HUES6 (cell line): Measurements from ENCODE around the gene TDRD9.

ENCODE experiments used
- H3K27ac ChIP-seq: 2 replicates; pipeline ENCODE4 v1.7.0; 2013; ENCODE audit warnings: low read depth, mild to moderate bottlenecking, low read length, inconsistent platforms
- H3K27me3 ChIP-seq: 2 replicates; pipeline ENCODE4 v1.6.1; 2013; ENCODE audit warnings: low read length; ENCODE audit not compliant: control insufficient read depth, insufficient read depth
- H3K36me3 ChIP-seq: 2 replicates; pipeline ENCODE4 v1.6.1; 2013; ENCODE audit warnings: low read length; ENCODE audit not compliant: control insufficient read depth, insufficient read depth
- H3K4me1 ChIP-seq: 2 replicates; pipeline ENCODE4 v1.6.1; 2013; ENCODE audit warnings: low read length; ENCODE audit not compliant: control insufficient read depth, insufficient read depth
- H3K4me3 ChIP-seq: 2 replicates; pipeline ENCODE4 v1.5.1; 2013; ENCODE audit warnings: low read depth, low read length
- H3K9ac ChIP-seq: one replicate; pipeline ENCODE4 v1.6.1; 2013; ENCODE audit warnings: mild to moderate bottlenecking, low read length
- H3K9me3 ChIP-seq: 2 replicates; pipeline ENCODE4 v1.6.1; 2013; ENCODE audit warnings: low read depth, low read length; ENCODE audit not compliant: control insufficient read depth, insufficient read depth

Gene TDRD9

DNA sequence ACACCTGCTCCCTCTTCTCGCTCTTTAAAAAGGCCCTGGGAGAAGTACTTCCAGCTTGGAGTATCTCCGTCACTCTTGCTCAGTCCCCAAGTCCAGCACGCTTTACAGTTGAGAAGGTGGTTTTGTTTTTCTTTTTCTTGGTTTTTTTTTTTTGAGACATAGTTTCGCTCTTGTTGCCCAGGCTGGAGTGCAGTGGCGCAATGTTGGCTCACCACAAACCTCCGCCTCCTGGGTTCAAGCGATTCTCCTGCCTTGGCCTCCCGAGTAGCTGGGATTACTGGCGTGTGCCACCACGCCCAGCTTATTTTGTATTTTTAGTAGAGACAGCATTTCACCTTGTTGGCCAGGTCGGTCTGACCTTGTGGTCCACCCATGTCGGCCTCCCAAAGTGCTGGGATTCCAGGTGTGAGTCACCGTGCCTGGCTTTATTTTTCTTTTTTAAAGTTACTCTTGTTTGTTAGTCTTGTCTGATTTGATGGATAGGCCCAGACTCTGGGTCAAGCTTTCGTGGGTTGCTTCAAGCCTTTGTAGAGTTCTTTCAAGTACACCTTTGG is 1.9 kb downstream of the TDRD9 start:
- Histone ChIP-seq H3K9me3 (no peaks in the 10 kb centered on the region), H3K27me3 (no peaks in the 10 kb centered on the region), H3K4me1 (no peaks in the 10 kb centered on the region), H3K36me3 (no peaks in the 10 kb centered on the region), H3K4me3 (no peak overlapping the region), H3K27ac (no peak overlapping the region), H3K9ac (no peak overlapping the region)

DNA sequence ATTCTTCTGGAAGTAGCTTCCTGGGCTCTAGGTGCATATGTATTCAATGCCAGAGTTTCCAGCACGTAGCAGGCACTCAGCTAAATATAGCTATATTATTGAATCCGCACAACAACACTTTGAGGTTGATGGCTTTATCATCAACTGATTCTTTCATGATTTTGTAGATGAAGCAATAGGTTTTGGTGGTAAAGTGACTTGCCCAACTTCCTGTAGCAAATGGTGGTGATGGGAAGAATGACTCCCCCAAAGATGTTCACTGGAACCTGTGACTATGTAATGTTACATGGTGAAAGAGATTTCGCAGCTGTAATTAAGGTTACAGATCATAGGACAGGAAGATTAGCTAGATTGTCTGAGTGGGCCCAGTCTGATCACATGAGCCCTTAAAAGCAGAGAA is 3.2 kb downstream of the TDRD9 start:
- no peaks in the 10 kb centered on the region for H3K4me1 ChIP-seq
- no peak overlapping the region for H3K27ac ChIP-seq
- no peaks in the 10 kb centered on the region for H3K9me3 ChIP-seq
- H3K9ac ChIP-seq: no peak overlapping the region
- H3K27me3 ChIP-seq: no peaks in the 10 kb centered on the region
- no peaks in the 10 kb centered on the region for H3K36me3 ChIP-seq
- H3K4me3 ChIP-seq: no peak overlapping the region

DNA sequence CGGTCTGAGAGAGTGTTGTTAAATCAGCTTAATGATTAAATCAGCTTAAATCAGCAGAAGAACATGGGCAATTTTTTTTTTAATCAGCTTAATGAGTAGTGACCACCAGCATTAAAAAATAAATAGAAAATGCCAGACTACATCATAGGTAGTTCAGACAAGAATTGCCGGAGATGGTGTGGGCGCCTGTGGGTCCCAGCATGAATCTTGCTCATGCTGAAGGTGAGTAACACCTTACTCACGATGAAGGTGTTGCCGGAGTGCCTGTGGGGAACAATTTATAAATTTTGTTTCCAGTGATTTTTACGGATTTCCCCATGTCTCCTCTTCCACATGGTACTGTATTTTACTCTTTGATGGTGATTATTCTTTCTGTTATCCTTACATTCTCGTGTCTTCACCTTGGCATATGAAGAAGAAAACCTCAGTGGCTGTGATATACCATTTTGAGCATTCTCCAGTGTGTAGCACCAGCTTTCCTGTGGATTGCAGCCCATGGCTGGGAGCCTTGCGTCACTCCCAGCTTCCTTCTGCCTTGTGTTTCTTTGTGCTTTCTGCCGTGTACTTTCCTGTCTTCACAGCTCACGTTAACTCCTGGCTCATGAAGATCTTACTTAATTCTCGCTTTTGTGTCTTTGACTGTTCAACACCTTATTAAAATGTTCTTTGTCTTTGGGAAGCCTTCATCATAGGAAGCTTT is 4.7 kb downstream of the TDRD9 start:
- Histone ChIP-seq H3K27me3 (no peaks in the 10 kb centered on the region), H3K4me3 (no peak overlapping the region), H3K9me3 (no peaks in the 10 kb centered on the region), H3K27ac (no peak overlapping the region), H3K36me3 (no peaks in the 10 kb centered on the region), H3K4me1 (no peaks in the 10 kb centered on the region), H3K9ac (no peak overlapping the region)

DNA sequence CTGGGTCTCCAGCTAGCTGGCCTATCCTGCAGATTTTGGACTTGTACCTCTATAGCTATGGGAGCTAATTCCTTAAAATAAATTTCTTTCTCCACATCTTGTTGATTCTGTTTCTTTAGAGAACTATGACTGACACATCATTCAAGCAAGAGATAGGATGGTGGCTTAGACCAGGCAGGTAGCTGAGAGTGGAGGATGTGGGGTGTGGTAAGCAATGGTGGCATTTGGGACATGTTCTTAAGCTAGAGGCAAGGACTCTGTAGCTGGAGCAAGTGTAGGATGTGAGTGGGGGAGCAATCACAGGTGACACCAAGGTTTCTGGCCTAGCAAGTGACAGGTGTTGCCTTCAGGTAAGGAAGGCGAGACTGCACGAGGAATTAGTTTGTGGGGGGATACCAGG is 6.8 kb downstream of the TDRD9 start:
- H3K4me1 ChIP-seq: no peaks in the 10 kb centered on the region
- H3K36me3 ChIP-seq: no peaks in the 10 kb centered on the region
- no peak overlapping the region for H3K27ac ChIP-seq
- no peak overlapping the region for H3K4me3 ChIP-seq
- H3K9ac ChIP-seq: no peak overlapping the region
- H3K27me3 ChIP-seq: no peaks in the 10 kb centered on the region
- H3K9me3 ChIP-seq: no peaks in the 10 kb centered on the region

DNA sequence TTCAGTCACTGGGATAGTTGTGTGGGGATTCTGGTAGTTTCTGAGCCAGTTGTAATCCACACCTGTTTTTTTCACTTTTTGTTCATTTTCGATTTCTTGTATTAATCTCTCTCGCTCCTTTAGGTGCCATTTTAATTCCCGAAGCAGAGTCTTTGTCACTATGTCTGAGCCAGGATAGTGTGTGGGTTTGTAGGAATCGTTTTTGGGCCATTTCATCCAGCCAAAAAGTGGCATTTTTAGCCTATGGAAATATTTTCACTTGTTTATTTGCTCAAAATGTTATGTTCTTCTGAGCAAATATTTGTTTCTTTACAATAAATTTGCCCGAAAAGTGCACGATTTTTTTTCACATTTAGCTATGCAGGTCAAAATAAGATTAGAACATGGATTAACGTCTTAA is 13.2 kb downstream of the TDRD9 start:
- H3K9ac ChIP-seq: no peak overlapping the region
- no peak overlapping the region for H3K27ac ChIP-seq
- no peaks in the 10 kb centered on the region for H3K4me1 ChIP-seq
- H3K9me3 ChIP-seq: no peaks in the 10 kb centered on the region
- no peaks in the 10 kb centered on the region for H3K36me3 ChIP-seq
- H3K4me3 ChIP-seq: no peak overlapping the region
- H3K27me3 ChIP-seq: no peaks in the 10 kb centered on the region

DNA sequence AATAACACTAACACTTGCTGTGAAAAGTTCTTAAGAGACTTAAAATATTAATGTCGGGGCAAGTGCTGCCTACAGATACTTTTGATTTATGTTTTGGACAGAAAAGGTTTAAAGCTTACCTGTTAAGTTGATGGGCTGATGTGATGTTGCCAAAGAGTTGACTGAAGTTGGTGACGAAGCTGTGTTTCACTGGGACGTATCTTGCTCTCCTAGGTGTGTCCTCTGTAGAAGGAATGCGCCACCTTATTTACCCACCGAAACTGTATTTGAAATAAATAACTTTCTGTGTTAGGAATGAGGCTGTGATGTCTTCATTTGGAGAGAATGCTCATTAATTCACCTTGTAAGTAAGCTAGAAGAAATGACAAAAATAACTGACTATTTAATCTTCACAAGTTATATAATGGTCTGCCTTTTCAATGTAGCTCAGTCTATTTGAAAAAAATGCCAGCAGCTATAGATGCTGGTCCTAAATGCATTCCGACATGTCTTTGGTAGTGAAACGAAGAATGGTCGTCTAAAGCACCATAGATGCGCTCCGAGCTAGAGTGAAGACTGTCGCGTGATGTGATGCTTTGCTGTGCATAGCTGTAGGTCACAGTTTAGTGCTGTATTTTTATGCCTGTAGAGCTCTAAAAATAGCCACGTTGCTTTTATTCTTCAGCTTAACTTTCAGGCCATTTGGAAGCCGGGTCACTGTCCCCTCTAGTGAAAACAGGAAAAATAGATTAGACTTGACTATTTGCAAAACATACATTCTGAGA is 13.9 kb downstream of the TDRD9 start, which contains the start of gene RD3L:
RD3L (minus strand) TSS at position 557 of the 764 bp plus-strand sequence. CDS start 834 bp downstream, outside the sequence.
- Histone ChIP-seq H3K4me1 (no peaks in the 10 kb centered on the region), H3K27me3 (no peaks in the 10 kb centered on the region), H3K9me3 (0 out of 2 replicates have a peak, but pooled peaks cover 5% of the 10 kb centered on the region), H3K9ac (no peak within 1 kb of the TSS), H3K36me3 (no peaks in the 10 kb centered on the region), H3K27ac (no peak within 1 kb of the TSS), H3K4me3 (no peak within 1 kb of the TSS)

DNA sequence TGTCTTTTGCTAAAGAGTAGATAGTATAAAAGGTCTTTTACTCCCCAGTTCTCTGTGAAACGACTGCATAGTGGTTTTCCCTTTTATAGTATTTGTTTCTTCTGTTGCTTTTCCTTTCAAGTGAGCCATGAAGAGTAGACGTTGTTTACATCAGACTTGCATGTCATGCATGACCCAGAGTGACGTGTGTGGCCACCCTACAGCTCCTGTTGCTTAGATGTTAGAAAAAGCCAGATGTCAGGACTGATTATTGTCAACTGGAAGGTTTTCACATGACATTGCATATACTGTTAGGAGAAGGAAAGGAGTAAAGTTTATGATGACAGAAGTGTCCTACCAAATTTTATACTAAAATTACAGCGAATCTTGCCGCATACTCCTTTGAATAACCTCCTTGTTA is 15.4 kb downstream of the TDRD9 start:
- no peak overlapping the region for H3K4me3 ChIP-seq
- H3K9me3 ChIP-seq: 0 out of 2 replicates have a peak, but pooled peaks cover 5% of the 10 kb centered on the region
- H3K36me3 ChIP-seq: no peaks in the 10 kb centered on the region
- H3K27ac ChIP-seq: no peak overlapping the region
- no peak overlapping the region for H3K9ac ChIP-seq
- H3K27me3 ChIP-seq: no peaks in the 10 kb centered on the region
- no peaks in the 10 kb centered on the region for H3K4me1 ChIP-seq

DNA sequence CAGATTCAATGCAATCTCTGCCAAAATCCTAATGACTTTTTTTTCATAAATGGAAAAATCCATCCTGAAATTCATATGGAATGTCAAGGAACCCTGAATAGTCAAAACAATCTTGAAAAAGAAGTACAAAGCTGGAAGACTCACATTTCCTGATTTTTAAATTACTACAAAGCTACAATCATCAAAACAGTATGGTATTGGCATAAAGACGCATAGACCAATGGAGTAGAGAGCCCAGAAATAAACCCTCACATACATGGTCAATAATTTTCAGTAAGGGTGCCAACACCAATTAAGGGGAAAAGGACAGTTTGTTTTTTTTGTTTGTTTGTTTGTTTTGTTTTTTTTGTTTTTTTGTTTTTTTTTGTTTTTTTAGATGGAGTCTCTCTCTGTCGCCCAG is 18.7 kb downstream of the TDRD9 start:
- H3K9ac ChIP-seq: no peak overlapping the region
- H3K4me1 ChIP-seq: no peaks in the 10 kb centered on the region
- H3K27me3 ChIP-seq: no peaks in the 10 kb centered on the region
- no peaks in the 10 kb centered on the region for H3K36me3 ChIP-seq
- H3K9me3 ChIP-seq: 0 out of 2 replicates have a peak, but pooled peaks cover 5% of the 10 kb centered on the region
- H3K4me3 ChIP-seq: no peak overlapping the region
- no peak overlapping the region for H3K27ac ChIP-seq

DNA sequence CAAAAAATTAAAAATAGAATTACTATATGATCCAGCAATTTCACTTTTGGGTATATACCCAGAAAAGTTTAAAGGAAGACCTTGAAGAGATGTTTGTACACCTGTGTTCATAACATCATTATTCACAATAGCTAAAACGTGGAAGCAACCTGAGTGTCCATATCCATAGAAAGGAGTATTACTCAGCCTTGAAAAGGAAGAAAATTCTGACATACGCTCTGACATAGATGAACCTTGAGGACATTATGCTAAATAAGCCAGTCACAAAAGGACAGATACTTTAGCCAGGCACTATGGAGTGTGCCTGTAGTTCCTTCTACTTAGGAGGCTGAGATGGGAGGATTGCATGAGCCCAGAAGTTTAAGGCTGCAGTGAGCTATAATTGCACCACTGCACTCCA is 20.2 kb downstream of the TDRD9 start:
- 0 out of 2 replicates have a peak, but pooled peaks cover 5% of the 10 kb centered on the region for H3K9me3 ChIP-seq
- no peaks in the 10 kb centered on the region for H3K36me3 ChIP-seq
- H3K4me3 ChIP-seq: no peak overlapping the region
- H3K9ac ChIP-seq: no peak overlapping the region
- H3K4me1 ChIP-seq: no peaks in the 10 kb centered on the region
- no peaks in the 10 kb centered on the region for H3K27me3 ChIP-seq
- no peak overlapping the region for H3K27ac ChIP-seq

DNA sequence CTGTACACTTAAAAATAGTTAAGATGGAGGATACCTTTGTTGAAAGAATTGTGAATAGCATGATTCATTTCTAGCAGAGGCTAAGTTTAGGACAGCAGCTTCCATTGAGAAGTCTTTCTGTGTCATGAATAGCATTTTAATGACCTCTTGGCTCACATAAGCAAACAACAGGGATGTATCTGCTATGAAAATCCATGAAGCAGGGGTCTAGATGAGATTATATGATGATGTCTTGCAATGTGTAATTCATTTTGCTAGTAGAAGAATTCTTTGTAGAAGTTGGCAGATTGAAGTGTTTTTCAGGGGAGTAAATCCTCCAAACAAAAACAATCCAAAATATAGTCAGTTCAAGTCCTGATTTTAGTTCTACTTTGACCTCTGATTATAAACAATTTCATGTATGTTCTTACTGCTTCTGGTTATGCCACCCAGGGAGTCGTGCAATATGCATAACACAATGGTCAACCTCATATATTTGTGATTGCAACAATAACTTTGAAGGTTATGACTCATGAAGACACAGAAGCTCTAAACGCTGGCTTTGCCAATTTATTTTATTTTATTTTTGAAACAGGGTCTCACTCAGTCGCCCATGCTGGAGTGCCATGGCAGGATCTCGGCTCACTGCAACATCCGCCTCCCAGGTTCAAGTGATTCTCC is 21.0 kb downstream of the TDRD9 start:
- Histone ChIP-seq H3K4me3 (no peak overlapping the region), H3K4me1 (no peaks in the 10 kb centered on the region), H3K9ac (no peak overlapping the region), H3K27me3 (no peaks in the 10 kb centered on the region), H3K27ac (no peak overlapping the region), H3K36me3 (no peaks in the 10 kb centered on the region), H3K9me3 (0 out of 2 replicates have a peak, but pooled peaks cover 5% of the 10 kb centered on the region)
